ENCODE measurements around the gene CACNA1E.

DNA sequence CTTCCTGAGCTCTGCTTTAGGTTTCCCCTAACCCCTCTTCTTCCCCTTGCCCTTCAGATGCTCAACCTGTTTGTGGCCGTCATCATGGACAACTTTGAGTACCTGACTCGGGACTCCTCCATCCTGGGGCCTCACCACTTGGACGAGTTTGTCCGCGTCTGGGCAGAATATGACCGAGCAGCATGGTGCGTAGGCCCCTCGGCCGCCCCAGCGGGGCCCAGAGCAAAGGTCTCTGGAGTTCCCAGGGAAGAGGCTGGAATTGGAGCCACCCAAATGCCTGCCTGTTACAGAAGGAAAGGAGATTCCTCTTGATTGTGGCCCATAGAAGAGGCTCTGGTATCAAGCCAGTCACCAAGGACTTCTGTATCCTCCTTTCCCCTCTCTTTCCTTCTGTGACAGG, 292.7 kb downstream of the CACNA1E start:
- TF ChIP-seq POLR2AphosphoS5 (IDR thresholded peaks at IDR 0.05) = no peak
- TF ChIP-seq, protein P1, sequence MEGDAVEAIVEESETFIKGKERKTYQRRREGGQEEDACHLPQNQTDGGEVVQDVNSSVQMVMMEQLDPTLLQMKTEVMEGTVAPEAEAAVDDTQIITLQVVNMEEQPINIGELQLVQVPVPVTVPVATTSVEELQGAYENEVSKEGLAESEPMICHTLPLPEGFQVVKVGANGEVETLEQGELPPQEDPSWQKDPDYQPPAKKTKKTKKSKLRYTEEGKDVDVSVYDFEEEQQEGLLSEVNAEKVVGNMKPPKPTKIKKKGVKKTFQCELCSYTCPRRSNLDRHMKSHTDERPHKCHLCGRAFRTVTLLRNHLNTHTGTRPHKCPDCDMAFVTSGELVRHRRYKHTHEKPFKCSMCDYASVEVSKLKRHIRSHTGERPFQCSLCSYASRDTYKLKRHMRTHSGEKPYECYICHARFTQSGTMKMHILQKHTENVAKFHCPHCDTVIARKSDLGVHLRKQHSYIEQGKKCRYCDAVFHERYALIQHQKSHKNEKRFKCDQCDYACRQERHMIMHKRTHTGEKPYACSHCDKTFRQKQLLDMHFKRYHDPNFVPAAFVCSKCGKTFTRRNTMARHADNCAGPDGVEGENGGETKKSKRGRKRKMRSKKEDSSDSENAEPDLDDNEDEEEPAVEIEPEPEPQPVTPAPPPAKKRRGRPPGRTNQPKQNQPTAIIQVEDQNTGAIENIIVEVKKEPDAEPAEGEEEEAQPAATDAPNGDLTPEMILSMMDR (IDR thresholded peaks at IDR 0.05) = no peak
- no peak for TF ChIP-seq POLR2A (IDR thresholded peaks at IDR 0.05)
